Vagina (tissue), 2 donors: ENCODE data around the gene ALKBH5. TPM values are rescaled to one million over a fixed set of nuclear protein-coding genes. Genes with fewer than 3 reads are reported as not detected.

Experiments
- DNase-seq, 2 donors: peaks; one replicate each; pipeline ENCODE4 v3.0.0-alpha.2; 2017; ENCODE audit errors: extremely low spot score in 2 of 2
- H3K27ac ChIP-seq: fragments of 200-600 bp; sonication (generic); one replicate; pipeline ENCODE4 v1.5.1; 2019
- H3K27me3 ChIP-seq: fragments of 200-600 bp; sonication (generic); one replicate; pipeline ENCODE4 v1.5.1; 2019
- H3K36me3 ChIP-seq, 2 donors: fragments of 200-600 bp; sonication (generic); one replicate each; pipeline ENCODE4 v1.5.1; 2017 to 2019
- H3K4me1 ChIP-seq: fragments of 200-600 bp; sonication (generic); one replicate; pipeline ENCODE4 v1.5.1; 2019
- H3K4me3 ChIP-seq, 2 donors: fragments of 200-600 bp; sonication (generic); 1 replicate in 1 of 2; 2 replicates in 1 of 2; pipeline ENCODE4 v1.5.1; 2016 to 2019
- H3K9me3 ChIP-seq: fragments of 200-600 bp; sonication (generic); one replicate; pipeline ENCODE4 v1.5.1; 2019
- CTCF ChIP-seq, 3 experiments: fragments of 450-650 bp in 2 of 3; fragments of 200-600 bp in 1 of 3; sonication (generic) in 1 of 3; IDR thresholded peaks; one replicate each; pipeline ENCODE4 v1.5.1; 2017 to 2019; ENCODE audit warnings: antibody characterized with exemption in 3 of 3, mild to moderate bottlenecking in 2 of 3, moderate library complexity in 2 of 3
- POLR2A ChIP-seq, 2 donors: fragments of 450-650 bp; IDR thresholded peaks; one replicate each; pipeline ENCODE4 v1.6.1; 2017; ENCODE audit warnings: antibody characterized with exemption in 2 of 2, mild to moderate bottlenecking in 2 of 2, moderate library complexity in 2 of 2
- POLR2AphosphoS5 ChIP-seq, 2 donors: sonication (generic); formaldehyde crosslinking; IDR thresholded peaks; one replicate each; pipeline ENCODE4 v1.9.0; 2017; ENCODE audit warnings: antibody characterized with exemption in 2 of 2, mild to moderate bottlenecking in 2 of 2, low read depth in 1 of 2; ENCODE audit not compliant: insufficient read depth in 1 of 2
- intact Hi-C: fragments of 100-400 bp; cut with DNase I; formaldehyde crosslinking; loops from one replicate; pipeline ENCODE4 v1.15.1; 2023
- total RNA-seq: library from RNA; depleted of rRNA; stranded (reverse); fragments of >200 nt; gene quantifications from one replicate; pipeline ENCODE4 v1.2.3, GENCODE V29; 2016

The ALKBH5 gene
- total RNA-seq, 1 donor from 2014 or later = 77.3 TPM

GRCh38 chr17:18195246-18195645 lies 11.6 kb downstream of the ALKBH5 start:
- no peak for DNase-seq
- intact Hi-C loops = no loop called here
- peaks cover 87% of the 10 kb centered on the region for H3K4me1 ChIP-seq
- no peaks in the 10 kb centered on the region for H3K27me3 ChIP-seq
- H3K9me3 ChIP-seq = no peaks in the 10 kb centered on the region
- TF ChIP-seq POLR2A (IDR thresholded peaks at IDR 0.05) = no peak
- no peak for TF ChIP-seq POLR2AphosphoS5 (IDR thresholded peaks at IDR 0.05; ENCODE audit: insufficient read depth in 1 of 2, low read depth in 1 of 2)
- no peak overlapping the region for H3K27ac ChIP-seq
- H3K4me3 ChIP-seq = no peak overlapping the region
- H3K36me3 ChIP-seq = peaks cover 0 to 38% of the 10 kb centered on the region in 2 donors

GRCh38 chr17:18197535-18198194 lies 14.0 kb downstream of the ALKBH5 start:
- no peak for DNase-seq
- no peak for TF ChIP-seq POLR2AphosphoS5 (IDR thresholded peaks at IDR 0.05; ENCODE audit: insufficient read depth in 1 of 2, low read depth in 1 of 2)
- TF ChIP-seq POLR2A (IDR thresholded peaks at IDR 0.05) = no peak
- no peak for TF ChIP-seq CTCF (IDR thresholded peaks at IDR 0.05)
- Histone ChIP-seq H3K27ac (no peak overlapping the region), H3K27me3 (no peaks in the 10 kb centered on the region), H3K9me3 (no peaks in the 10 kb centered on the region), H3K36me3 (peaks cover 0 to 37% of the 10 kb centered on the region in 2 donors), H3K4me3 (no peak overlapping the region), H3K4me1 (peaks cover 68% of the 10 kb centered on the region)
- intact Hi-C loops = no loop called here

GRCh38 chr17:18198530-18198929 lies 14.9 kb downstream of the ALKBH5 start:
- Histone ChIP-seq H3K36me3 (peaks cover 0 to 37% of the 10 kb centered on the region in 2 donors), H3K4me1 (peaks cover 59% of the 10 kb centered on the region), H3K27ac (no peak overlapping the region), H3K27me3 (no peaks in the 10 kb centered on the region), H3K4me3 (no peak overlapping the region), H3K9me3 (no peaks in the 10 kb centered on the region)
- intact Hi-C loops = no loop called here
- DNase-seq = no peak
- TF ChIP-seq CTCF (IDR thresholded peaks at IDR 0.05) (no peak), POLR2A (IDR thresholded peaks at IDR 0.05) (no peak), POLR2AphosphoS5 (IDR thresholded peaks at IDR 0.05; ENCODE audit: insufficient read depth in 1 of 2, low read depth in 1 of 2) (no peak)

GRCh38 chr17:18201108-18201507 lies 17.5 kb downstream of the ALKBH5 start:
- Histone ChIP-seq H3K27me3 (no peaks in the 10 kb centered on the region), H3K4me3 (no peak overlapping the region), H3K9me3 (no peaks in the 10 kb centered on the region), H3K36me3 (peaks cover 0 to 18% of the 10 kb centered on the region in 2 donors), H3K27ac (no peak overlapping the region), H3K4me1 (peaks cover 39% of the 10 kb centered on the region)
- DNase-seq = no peak
- TF ChIP-seq POLR2AphosphoS5 (IDR thresholded peaks at IDR 0.05; ENCODE audit: insufficient read depth in 1 of 2, low read depth in 1 of 2) (no peak), CTCF (IDR thresholded peaks at IDR 0.05) (no peak), POLR2A (IDR thresholded peaks at IDR 0.05) (no peak)
- intact Hi-C loops = no loop called here

GRCh38 chr17:18203308-18203707 lies 19.7 kb downstream of the ALKBH5 start:
- intact Hi-C loops = no loop called here
- Histone ChIP-seq H3K9me3 (no peaks in the 10 kb centered on the region), H3K36me3 (peaks cover under 1 to 22% of the 10 kb centered on the region in 2 donors), H3K4me1 (peaks cover 23% of the 10 kb centered on the region), H3K27me3 (no peaks in the 10 kb centered on the region), H3K27ac (no peak overlapping the region), H3K4me3 (no peak overlapping the region)
- no peak for DNase-seq
- TF ChIP-seq POLR2A (IDR thresholded peaks at IDR 0.05) (no peak), POLR2AphosphoS5 (IDR thresholded peaks at IDR 0.05; ENCODE audit: insufficient read depth in 1 of 2, low read depth in 1 of 2) (no peak), CTCF (IDR thresholded peaks at IDR 0.05) (no peak)
